Keratinocyte (primary cell): ENCODE data around the gene MRPS18B. TPM values are rescaled to one million over a fixed set of nuclear protein-coding genes. Genes with fewer than 3 reads are reported as not detected.

Source experiments
- DNase-seq: peaks from one replicate; pipeline ENCODE4 v3.0.0-alpha.2; 2011; ENCODE audit warnings: low read depth, missing footprints, low spot score
- FAIRE-seq: peaks from 2 replicates; lab custom pipeline; 2011; peaks lifted over from hg19 to GRCh38; lab: Jason Lieb, UNC
- H2AFZ ChIP-seq: 2 replicates; pipeline ENCODE4 v1.6.0; 2012; ENCODE audit warnings: low read length, control low read depth, inconsistent platforms; ENCODE audit not compliant: control insufficient read depth
- H3K27ac ChIP-seq: 2 replicates; pipeline ENCODE4 v1.5.1; 2011; ENCODE audit warnings: low read length; ENCODE audit not compliant: control insufficient read depth, insufficient read depth
- H3K27me3 ChIP-seq: 3 replicates; pipeline ENCODE4 v1.6.0; 2011; ENCODE audit warnings: low read length; ENCODE audit not compliant: control insufficient read depth, insufficient read depth; ENCODE audit errors: extremely low read depth
- H3K36me3 ChIP-seq, 2 experiments: 2 replicates in 1 of 2; 3 replicates in 1 of 2; pipeline ENCODE4 v1.5.1; 2011; ENCODE audit warnings: low read length in 2 of 2, mild to moderate bottlenecking in 1 of 2; ENCODE audit not compliant: control insufficient read depth in 2 of 2, insufficient read depth in 2 of 2; ENCODE audit errors: extremely low read depth in 1 of 2
- H3K4me1 ChIP-seq: 3 replicates; pipeline ENCODE4 v1.5.1; 2011; ENCODE audit warnings: low read length; ENCODE audit not compliant: control insufficient read depth, insufficient read depth; ENCODE audit errors: extremely low read depth
- H3K4me2 ChIP-seq: 3 replicates; pipeline ENCODE4 v1.6.0; 2011; ENCODE audit warnings: low read depth, low read length; ENCODE audit not compliant: control insufficient read depth, insufficient read depth; ENCODE audit errors: extremely low read depth
- H3K4me3 ChIP-seq, 3 experiments: fragments of 200-600 bp in 1 of 3; sonication (generic) in 1 of 3; 2 replicates in 2 of 3; 3 replicates in 1 of 3; pipeline ENCODE4 v1.5.1; 2011 to 2016; ENCODE audit warnings: low read length in 3 of 3, mild to moderate bottlenecking in 3 of 3, control low read depth in 2 of 3, inconsistent platforms in 1 of 3, low read depth in 1 of 3, mixed read lengths in 1 of 3, mixed run types in 1 of 3, moderate library complexity in 1 of 3; ENCODE audit not compliant: control insufficient read depth in 2 of 3, insufficient read depth in 2 of 3; ENCODE audit errors: extremely low read depth in 1 of 3
- H3K79me2 ChIP-seq: 2 replicates; pipeline ENCODE4 v1.6.0; 2012; ENCODE audit warnings: low read length; ENCODE audit not compliant: control insufficient read depth, insufficient read depth
- H3K9ac ChIP-seq: 3 replicates; pipeline ENCODE4 v1.6.0; 2011; ENCODE audit warnings: low read length; ENCODE audit not compliant: control insufficient read depth, insufficient read depth; ENCODE audit errors: extremely low read depth
- H3K9me1 ChIP-seq: 3 replicates; pipeline ENCODE4 v1.6.0; 2011; ENCODE audit warnings: low read length; ENCODE audit not compliant: control insufficient read depth, insufficient read depth; ENCODE audit errors: extremely low read depth
- H3K9me3 ChIP-seq: 2 replicates; pipeline ENCODE4 v1.5.1; 2012; ENCODE audit warnings: low read depth, low read length; ENCODE audit not compliant: control insufficient read depth
- H4K20me1 ChIP-seq: 3 replicates; pipeline ENCODE4 v1.6.0; 2011; ENCODE audit warnings: low read length; ENCODE audit not compliant: control insufficient read depth, insufficient read depth; ENCODE audit errors: extremely low read depth
- EZH2 ChIP-seq: IDR thresholded peaks from one replicate; pipeline ENCODE4 v1.6.1; 2012; ENCODE audit warnings: inconsistent platforms, mild to moderate bottlenecking, low read length, moderate library complexity
- dilution Hi-C: fragments of 300-500 bp; cut with MboI; formaldehyde crosslinking; loops from one replicate; pipeline ENCODE4 v1.7.0; 2020; ENCODE audit warnings: low sequenced_read_pairs; ENCODE audit not compliant: extremely low pct_ligation_motif_present
- polyA plus RNA-seq, 5 experiments: library from polyadenylated mRNA; depleted of rRNA in 3 of 5; stranded (reverse) in 3 of 5; stranded (forward) in 1 of 5; unstranded in 1 of 5; fragments of >200 nt; gene quantifications; 1 replicate in 1 of 5; 2 replicates in 3 of 5; 3 replicates in 1 of 5; pipeline versions ENCODE4 v1.2.1 to v1.2.3, GENCODE V29; 2011 to 2012; ENCODE audit warnings: missing spikeins in 2 of 5, low read depth in 1 of 5, low replicate concordance in 1 of 5
- TF ChIP-seq, protein P1 (sequence below), 3 experiments: IDR thresholded peaks in 1 of 3; conservative IDR thresholded peaks in 1 of 3; optimal IDR thresholded peaks in 1 of 3; 2 replicates in 2 of 3; 3 replicates in 1 of 3; pipeline versions ENCODE3 to v1.5.1; 2011; ENCODE audit warnings: low read length in 3 of 3, mild to moderate bottlenecking in 3 of 3, moderate library complexity in 2 of 3, control low read depth in 1 of 3, inconsistent platforms in 1 of 3; ENCODE audit not compliant: insufficient read depth in 2 of 3; ENCODE audit errors: extremely low read depth in 1 of 3

Gene MRPS18B
- polyA plus RNA-seq, 1 donor (not counting 4 experiments of a cell fraction or from before 2014, with no cell fraction given) = 55.0 TPM

DNA sequence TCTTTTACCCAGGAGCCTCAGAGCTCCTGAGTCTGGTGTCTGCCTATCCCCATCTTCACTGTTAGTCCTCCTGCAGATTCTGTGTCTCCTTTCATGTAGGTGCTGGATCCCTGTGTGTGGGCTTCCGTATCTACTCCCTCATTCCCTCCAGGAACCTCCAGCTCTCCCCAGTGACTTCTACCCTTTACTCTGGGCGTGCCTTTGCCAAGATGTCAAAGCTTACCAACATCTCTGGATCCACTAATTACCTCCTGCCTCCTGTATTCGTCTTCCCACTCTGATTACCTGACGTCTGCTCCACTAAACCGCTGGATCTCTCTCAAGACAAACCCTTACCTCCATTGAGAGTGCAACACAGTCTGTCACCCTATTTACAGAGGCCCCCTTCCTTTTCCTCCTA, 27.1 kb downstream of the MRPS18B start:
- no peak for TF ChIP-seq EZH2
- TF ChIP-seq, protein P1, sequence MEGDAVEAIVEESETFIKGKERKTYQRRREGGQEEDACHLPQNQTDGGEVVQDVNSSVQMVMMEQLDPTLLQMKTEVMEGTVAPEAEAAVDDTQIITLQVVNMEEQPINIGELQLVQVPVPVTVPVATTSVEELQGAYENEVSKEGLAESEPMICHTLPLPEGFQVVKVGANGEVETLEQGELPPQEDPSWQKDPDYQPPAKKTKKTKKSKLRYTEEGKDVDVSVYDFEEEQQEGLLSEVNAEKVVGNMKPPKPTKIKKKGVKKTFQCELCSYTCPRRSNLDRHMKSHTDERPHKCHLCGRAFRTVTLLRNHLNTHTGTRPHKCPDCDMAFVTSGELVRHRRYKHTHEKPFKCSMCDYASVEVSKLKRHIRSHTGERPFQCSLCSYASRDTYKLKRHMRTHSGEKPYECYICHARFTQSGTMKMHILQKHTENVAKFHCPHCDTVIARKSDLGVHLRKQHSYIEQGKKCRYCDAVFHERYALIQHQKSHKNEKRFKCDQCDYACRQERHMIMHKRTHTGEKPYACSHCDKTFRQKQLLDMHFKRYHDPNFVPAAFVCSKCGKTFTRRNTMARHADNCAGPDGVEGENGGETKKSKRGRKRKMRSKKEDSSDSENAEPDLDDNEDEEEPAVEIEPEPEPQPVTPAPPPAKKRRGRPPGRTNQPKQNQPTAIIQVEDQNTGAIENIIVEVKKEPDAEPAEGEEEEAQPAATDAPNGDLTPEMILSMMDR (optimal IDR thresholded peaks at IDR 0.05 in 1 of 3, IDR thresholded peaks at IDR 0.05 in 1 of 3, conservative IDR thresholded peaks at IDR 0.05 in 1 of 3; ENCODE audit: extremely low read depth in 1 of 3, insufficient read depth in 2 of 3, low read length in 3 of 3) = no peak
- Histone ChIP-seq H3K79me2 (peaks cover 21% of the 10 kb centered on the region), H3K4me3 (no peak overlapping the region), H3K9me3 (no peaks in the 10 kb centered on the region), H2AFZ (no peak overlapping the region), H3K4me2 (no peak overlapping the region), H3K27me3 (no peaks in the 10 kb centered on the region), H3K27ac (no peak overlapping the region), H3K9me1 (peaks cover 2% of the 10 kb centered on the region), H3K9ac (no peak overlapping the region), H3K4me1 (peaks cover 12% of the 10 kb centered on the region), H4K20me1 (no peaks in the 10 kb centered on the region), H3K36me3 (peaks cover 13 to 21% of the 10 kb centered on the region in 2 experiments)
- no peak for FAIRE-seq
- dilution Hi-C loops = no loop called here
- no peak for DNase-seq

DNA sequence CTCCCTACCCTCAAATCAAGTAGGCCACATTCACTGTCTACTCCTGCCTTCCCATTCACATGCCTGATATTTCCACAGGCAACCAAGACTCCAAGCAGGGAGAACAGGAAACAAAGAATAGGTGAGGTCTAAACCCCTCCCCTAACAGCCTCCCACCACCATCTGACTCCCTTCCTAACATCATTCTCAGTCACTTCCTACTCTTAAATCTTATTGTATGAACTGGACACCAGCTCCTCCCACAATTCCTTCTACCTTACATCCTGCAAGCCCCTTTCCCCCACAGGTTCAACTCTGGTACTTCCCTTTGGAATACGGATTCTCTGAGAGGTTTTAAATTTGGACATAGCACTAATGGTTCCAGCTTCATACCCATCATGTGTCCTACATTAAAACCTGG, 28.3 kb downstream of the MRPS18B start:
- Histone ChIP-seq H3K9ac (no peak overlapping the region), H3K9me1 (peaks cover 2% of the 10 kb centered on the region), H3K36me3 (peaks cover 6 to 16% of the 10 kb centered on the region in 2 experiments), H3K27me3 (no peaks in the 10 kb centered on the region), H3K4me3 (no peak overlapping the region), H3K4me2 (peak overlapping the region; percentile 79), H2AFZ (no peak overlapping the region), H3K9me3 (no peaks in the 10 kb centered on the region), H3K79me2 (peaks cover 21% of the 10 kb centered on the region), H3K27ac (no peak overlapping the region), H3K4me1 (peaks cover 12% of the 10 kb centered on the region), H4K20me1 (no peaks in the 10 kb centered on the region)
- DNase-seq = no peak
- FAIRE-seq = no peak
- TF ChIP-seq EZH2 = no peak
- TF ChIP-seq, protein P1 (optimal IDR thresholded peaks at IDR 0.05 in 1 of 3, IDR thresholded peaks at IDR 0.05 in 1 of 3, conservative IDR thresholded peaks at IDR 0.05 in 1 of 3; ENCODE audit: extremely low read depth in 1 of 3, insufficient read depth in 2 of 3, low read length in 3 of 3) = no peak
- dilution Hi-C loops = no loop called here
